Neuronal stem cell (in vitro differentiated cells): ENCODE data around the gene EDDM13. TPM values are rescaled to one million over a fixed set of nuclear protein-coding genes. Genes with fewer than 3 reads are reported as not detected.

Experiments used
- small RNA-seq: library from polyadenylated mRNA; stranded (forward); fragments of <200 nt; extraction: miRNeasy Mini kit (QIAGEN cat#:217004); gene quantifications from one replicate; pipeline ENCODE3, GENCODE V24; 2013; ENCODE audit not compliant: insufficient read depth

Gene EDDM13

Small RNA genes lying within 50 kb of the gene (small RNA-seq; reads per million reads assigned to genes)
- gene RF00019 = not detected
